ENCODE measurements around the gene METTL15.

- TF ChIP-seq CTCF (IDR thresholded peaks at IDR 0.05) (no peak), EZH2 (IDR thresholded peaks at IDR 0.05; ENCODE audit: borderline replicate concordance, insufficient read depth, low read depth, low read length, poor library complexity, severe bottlenecking) (no peak)
These were observed 136.9 kb downstream of the METTL15 start for GRCh38 chr11:28245131-28245530.
